Measurements from ENCODE around the gene TNPO3.

DNA sequence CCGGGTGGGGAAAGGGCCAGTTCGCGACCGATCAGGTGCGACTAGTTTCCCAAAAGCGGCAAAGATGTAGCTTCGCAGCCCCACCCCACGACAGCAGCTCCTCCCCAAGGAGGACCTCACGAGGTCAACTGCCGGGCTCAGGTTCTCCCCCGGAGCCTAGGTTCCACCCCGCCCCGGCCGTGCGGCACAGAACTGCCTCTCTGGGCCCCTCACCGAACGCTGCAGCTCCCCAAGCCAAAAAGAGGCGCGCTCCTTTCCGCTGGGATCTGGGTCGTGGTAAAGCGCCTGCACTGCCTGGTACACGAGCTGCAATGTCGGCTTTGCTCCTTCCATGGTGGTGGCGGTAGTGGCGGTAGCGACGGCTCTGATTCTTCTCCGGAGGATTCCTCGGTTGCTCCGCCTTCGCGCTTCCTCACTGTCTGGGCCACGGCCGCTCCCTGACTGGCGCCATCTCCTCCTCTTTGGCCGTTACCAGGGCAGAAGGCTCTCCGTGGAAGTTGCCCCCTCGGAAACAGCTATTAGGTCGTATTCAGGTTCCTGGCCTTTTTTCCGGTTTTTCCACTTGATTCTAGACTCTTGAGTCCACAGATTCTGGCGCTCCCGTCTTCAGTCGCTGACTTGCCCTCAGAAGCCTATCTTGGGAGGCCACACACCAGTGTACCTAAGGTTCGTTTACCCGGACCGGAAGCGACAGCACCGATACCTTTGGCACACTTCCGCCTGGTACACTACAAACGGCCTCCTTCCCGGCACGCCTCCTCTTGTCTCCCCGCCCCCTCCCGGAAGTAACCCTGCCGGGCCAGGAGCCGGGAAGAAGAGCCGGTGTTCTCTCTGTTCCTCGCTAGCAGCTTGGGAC, at the start of gene TNPO3:
- peak; percentile 20 for TF ChIP-seq SMC3 (conservative IDR thresholded peaks at IDR 0.05; ENCODE audit: poor library complexity)
- TF ChIP-seq, protein P1, sequence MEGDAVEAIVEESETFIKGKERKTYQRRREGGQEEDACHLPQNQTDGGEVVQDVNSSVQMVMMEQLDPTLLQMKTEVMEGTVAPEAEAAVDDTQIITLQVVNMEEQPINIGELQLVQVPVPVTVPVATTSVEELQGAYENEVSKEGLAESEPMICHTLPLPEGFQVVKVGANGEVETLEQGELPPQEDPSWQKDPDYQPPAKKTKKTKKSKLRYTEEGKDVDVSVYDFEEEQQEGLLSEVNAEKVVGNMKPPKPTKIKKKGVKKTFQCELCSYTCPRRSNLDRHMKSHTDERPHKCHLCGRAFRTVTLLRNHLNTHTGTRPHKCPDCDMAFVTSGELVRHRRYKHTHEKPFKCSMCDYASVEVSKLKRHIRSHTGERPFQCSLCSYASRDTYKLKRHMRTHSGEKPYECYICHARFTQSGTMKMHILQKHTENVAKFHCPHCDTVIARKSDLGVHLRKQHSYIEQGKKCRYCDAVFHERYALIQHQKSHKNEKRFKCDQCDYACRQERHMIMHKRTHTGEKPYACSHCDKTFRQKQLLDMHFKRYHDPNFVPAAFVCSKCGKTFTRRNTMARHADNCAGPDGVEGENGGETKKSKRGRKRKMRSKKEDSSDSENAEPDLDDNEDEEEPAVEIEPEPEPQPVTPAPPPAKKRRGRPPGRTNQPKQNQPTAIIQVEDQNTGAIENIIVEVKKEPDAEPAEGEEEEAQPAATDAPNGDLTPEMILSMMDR (IDR thresholded peaks at IDR 0.05; ENCODE audit: poor library complexity, severe bottlenecking): peak; percentile 44
- TF ChIP-seq TAF1 (IDR thresholded peaks at IDR 0.05; ENCODE audit: low read depth): peak; percentile 94
- no peak for TF ChIP-seq EZH2 (IDR thresholded peaks at IDR 0.05; ENCODE audit: borderline replicate concordance, insufficient read depth, low read length, poor library complexity, severe bottlenecking)
- TF ChIP-seq POLR2AphosphoS5 (IDR thresholded peaks at IDR 0.05): peak; percentile 85
- peak; percentile 73 for TF ChIP-seq EP300 (conservative IDR thresholded peaks at IDR 0.05; ENCODE audit: poor library complexity, severe bottlenecking)
- TF ChIP-seq, protein P2, sequence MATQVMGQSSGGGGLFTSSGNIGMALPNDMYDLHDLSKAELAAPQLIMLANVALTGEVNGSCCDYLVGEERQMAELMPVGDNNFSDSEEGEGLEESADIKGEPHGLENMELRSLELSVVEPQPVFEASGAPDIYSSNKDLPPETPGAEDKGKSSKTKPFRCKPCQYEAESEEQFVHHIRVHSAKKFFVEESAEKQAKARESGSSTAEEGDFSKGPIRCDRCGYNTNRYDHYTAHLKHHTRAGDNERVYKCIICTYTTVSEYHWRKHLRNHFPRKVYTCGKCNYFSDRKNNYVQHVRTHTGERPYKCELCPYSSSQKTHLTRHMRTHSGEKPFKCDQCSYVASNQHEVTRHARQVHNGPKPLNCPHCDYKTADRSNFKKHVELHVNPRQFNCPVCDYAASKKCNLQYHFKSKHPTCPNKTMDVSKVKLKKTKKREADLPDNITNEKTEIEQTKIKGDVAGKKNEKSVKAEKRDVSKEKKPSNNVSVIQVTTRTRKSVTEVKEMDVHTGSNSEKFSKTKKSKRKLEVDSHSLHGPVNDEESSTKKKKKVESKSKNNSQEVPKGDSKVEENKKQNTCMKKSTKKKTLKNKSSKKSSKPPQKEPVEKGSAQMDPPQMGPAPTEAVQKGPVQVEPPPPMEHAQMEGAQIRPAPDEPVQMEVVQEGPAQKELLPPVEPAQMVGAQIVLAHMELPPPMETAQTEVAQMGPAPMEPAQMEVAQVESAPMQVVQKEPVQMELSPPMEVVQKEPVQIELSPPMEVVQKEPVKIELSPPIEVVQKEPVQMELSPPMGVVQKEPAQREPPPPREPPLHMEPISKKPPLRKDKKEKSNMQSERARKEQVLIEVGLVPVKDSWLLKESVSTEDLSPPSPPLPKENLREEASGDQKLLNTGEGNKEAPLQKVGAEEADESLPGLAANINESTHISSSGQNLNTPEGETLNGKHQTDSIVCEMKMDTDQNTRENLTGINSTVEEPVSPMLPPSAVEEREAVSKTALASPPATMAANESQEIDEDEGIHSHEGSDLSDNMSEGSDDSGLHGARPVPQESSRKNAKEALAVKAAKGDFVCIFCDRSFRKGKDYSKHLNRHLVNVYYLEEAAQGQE (IDR thresholded peaks at IDR 0.05; ENCODE audit: borderline replicate concordance): peak; percentile 86
- TF ChIP-seq MXI1 (conservative IDR thresholded peaks at IDR 0.05; ENCODE audit: poor library complexity, severe bottlenecking): peak; percentile 84
- peak; percentile 12 for TF ChIP-seq RAD21 (conservative IDR thresholded peaks at IDR 0.05)

All from neural cell (in vitro differentiated cells).